Smooth muscle cell (in vitro differentiated cells): Measurements from ENCODE around the gene RPL7L1. TPM values are rescaled to one million over a fixed set of nuclear protein-coding genes. Genes with fewer than 3 reads are reported as not detected.

ENCODE experiments used
- DNase-seq: peaks from one replicate; lab custom pipeline; 2025; ENCODE audit not compliant: unreplicated experiment; lab: John Stamatoyannopoulos, UW
- H2AFZ ChIP-seq: fragments of 200-600 bp; sonication (generic); 2 replicates; pipeline ENCODE4 v1.6.0; 2016; ENCODE audit warnings: antibody characterized with exemption, low read depth, mild to moderate bottlenecking
- H3F3A ChIP-seq: fragments of 200-600 bp; sonication (generic); 2 replicates; pipeline ENCODE4 v1.6.0; 2017; ENCODE audit warnings: antibody characterized with exemption, low read depth
- H3K27ac ChIP-seq: fragments of 200-600 bp; sonication (generic); 2 replicates; pipeline ENCODE4 v1.5.1; 2016; ENCODE audit warnings: low read depth, mild to moderate bottlenecking
- H3K27me3 ChIP-seq: fragments of 200-600 bp; sonication (generic); 2 replicates; pipeline ENCODE4 v1.6.1; 2016; ENCODE audit warnings: low read depth, mild to moderate bottlenecking
- H3K36me3 ChIP-seq: fragments of 200-600 bp; sonication (generic); 2 replicates; pipeline ENCODE4 v1.5.1; 2016; ENCODE audit warnings: low read depth
- H3K4me1 ChIP-seq: fragments of 200-600 bp; sonication (generic); 2 replicates; pipeline ENCODE4 v1.5.1; 2016; ENCODE audit warnings: low read depth
- H3K4me2 ChIP-seq: fragments of 200-600 bp; sonication (generic); 2 replicates; pipeline ENCODE4 v1.6.0; 2016; ENCODE audit warnings: mild to moderate bottlenecking
- H3K4me3 ChIP-seq: fragments of 200-600 bp; sonication (generic); 2 replicates; pipeline ENCODE4 v1.5.1; 2016; ENCODE audit warnings: mild to moderate bottlenecking
- H3K79me2 ChIP-seq: fragments of 200-600 bp; sonication (generic); 2 replicates; pipeline ENCODE4 v1.6.0; 2016; ENCODE audit warnings: low read depth, mild to moderate bottlenecking
- H3K9ac ChIP-seq: fragments of 200-600 bp; sonication (generic); 2 replicates; pipeline ENCODE4 v1.6.0; 2016; ENCODE audit warnings: low read depth
- H3K9me3 ChIP-seq: fragments of 200-600 bp; sonication (generic); replicated peaks from 2 replicates; pipeline ENCODE4 v1.5.1; 2016; ENCODE audit warnings: low read depth
- H4K20me1 ChIP-seq: fragments of 200-600 bp; sonication (generic); 2 replicates; pipeline ENCODE4 v1.6.0; 2016; ENCODE audit warnings: low read depth
- CTCF ChIP-seq: fragments of 200-600 bp; sonication (generic); IDR thresholded peaks from 2 replicates; pipeline ENCODE4 v1.5.1; 2017; ENCODE audit warnings: borderline replicate concordance, mild to moderate bottlenecking, antibody characterized with exemption; ENCODE audit not compliant: insufficient read depth, poor library complexity, severe bottlenecking
- WGBS: methylation state at CpG from one replicate; pipeline ENCODE4 v1.1.7; 2016; ENCODE audit warnings: low lambda C conversion rate; 5-methylcytosine and 5-hydroxymethylcytosine counted together
- polyA plus RNA-seq: library from polyadenylated mRNA; unstranded; fragments of >200 nt; fragmentation: Nextera tagmentation; extraction: Ambion mirVana; gene quantifications from 2 replicates; pipeline ENCODE4 v1.2.1, GENCODE V29; 2016
- total RNA-seq: library from RNA; depleted of rRNA; stranded (reverse); fragments of >200 nt; gene quantifications from 2 replicates; pipeline ENCODE4 v1.2.3, GENCODE V29; 2014

RPL7L1 gene
- total and polyA plus RNA-seq, 2 experiments from 2014 or later: 51.7 to 64.0 TPM

DNA sequence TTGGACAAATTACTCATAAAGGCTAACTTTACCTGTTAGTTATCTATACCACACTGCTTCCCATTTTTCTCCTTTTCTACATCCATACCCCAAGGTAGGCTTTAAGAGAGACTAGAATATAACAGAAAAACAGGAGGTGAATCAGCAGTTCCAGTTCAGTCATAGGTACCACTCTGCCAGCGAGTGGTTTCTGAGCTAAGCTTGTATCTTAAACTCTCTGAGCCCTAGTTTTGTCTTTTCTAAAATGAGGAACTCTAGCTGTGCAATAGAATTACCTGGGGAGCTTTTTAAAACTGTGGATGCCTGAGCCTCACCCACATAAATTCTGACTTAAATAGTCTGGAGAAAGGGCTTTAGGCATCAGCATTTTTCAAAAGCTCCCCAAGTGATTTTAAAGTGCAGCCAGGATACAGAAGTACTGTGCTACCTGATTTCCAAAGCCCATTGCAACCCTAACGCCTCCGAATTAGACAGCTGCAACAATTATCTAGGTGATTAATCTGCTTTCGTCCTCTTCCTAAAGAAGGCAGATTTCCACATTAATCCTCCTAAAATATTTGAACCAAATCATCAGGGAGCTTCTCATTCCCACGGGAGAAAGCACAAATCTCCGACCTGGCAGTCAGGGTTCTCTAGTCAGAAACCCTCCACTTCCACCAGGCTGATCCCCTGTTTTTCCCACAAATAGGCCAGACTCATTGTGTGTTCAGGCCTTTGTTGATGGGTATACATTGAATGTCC lies 37.4 kb upstream of the RPL7L1 start:
- no peak overlapping the region for H3K9ac ChIP-seq

DNA sequence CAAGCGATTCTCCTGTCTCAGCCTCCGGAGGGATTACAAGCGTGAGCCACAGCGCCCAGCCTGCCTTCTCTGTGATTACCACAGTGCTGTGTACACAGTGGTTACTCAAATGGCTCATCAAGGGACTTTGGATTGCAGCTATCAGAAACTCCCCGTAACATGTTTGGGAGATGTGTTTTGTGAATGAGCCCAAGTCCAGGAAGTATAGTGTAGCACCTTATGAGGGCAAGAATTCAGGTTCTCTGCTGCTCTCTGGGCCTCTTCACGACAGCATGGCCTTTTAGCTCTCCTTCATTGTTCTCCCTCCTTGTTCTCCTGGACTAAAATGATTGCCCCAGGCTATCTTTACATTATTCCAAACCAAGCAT lies 34.1 kb upstream of the RPL7L1 start:
- 94% methylated on average over 6 of the region's 6 CpGs for WGBS
- no peaks in the 10 kb centered on the region for H3F3A ChIP-seq
- H4K20me1 ChIP-seq: no peaks in the 10 kb centered on the region
- DNase-seq: no peak
- no peaks in the 10 kb centered on the region for H3K27me3 ChIP-seq
- no peaks in the 10 kb centered on the region for H3K4me1 ChIP-seq
- H3K27ac ChIP-seq: no peak overlapping the region
- no peaks in the 10 kb centered on the region for H3K36me3 ChIP-seq
- H3K9me3 ChIP-seq: no peaks in the 10 kb centered on the region
- no peak overlapping the region for H3K4me3 ChIP-seq
- H3K9ac ChIP-seq: no peak overlapping the region
- H3K4me2 ChIP-seq: no peak overlapping the region
- TF ChIP-seq CTCF: no peak
- no peaks in the 10 kb centered on the region for H3K79me2 ChIP-seq
- no peak overlapping the region for H2AFZ ChIP-seq

More for the DNA sequence above, 37.4 kb upstream of the RPL7L1 start:
- H3K9me3 ChIP-seq: no peaks in the 10 kb centered on the region
- no peak for TF ChIP-seq CTCF
- no peak overlapping the region for H3K4me3 ChIP-seq
- H3K27me3 ChIP-seq: no peaks in the 10 kb centered on the region
- WGBS: 88% methylated on average over 6 of the region's 6 CpGs
- no peak for DNase-seq
- no peaks in the 10 kb centered on the region for H4K20me1 ChIP-seq
- no peak overlapping the region for H3K4me2 ChIP-seq
- no peak overlapping the region for H3K27ac ChIP-seq
- no peak overlapping the region for H2AFZ ChIP-seq
- H3F3A ChIP-seq: no peaks in the 10 kb centered on the region
- H3K4me1 ChIP-seq: no peaks in the 10 kb centered on the region
- no peaks in the 10 kb centered on the region for H3K36me3 ChIP-seq
- no peaks in the 10 kb centered on the region for H3K79me2 ChIP-seq

GRCh38 chr6:42846505-42846904 lies 32.9 kb upstream of the RPL7L1 start:
- WGBS: 87% methylated on average over 2 of the region's 2 CpGs
- no peak for DNase-seq
- H3K4me1 ChIP-seq: no peaks in the 10 kb centered on the region
- no peak overlapping the region for H3K9ac ChIP-seq
- no peak overlapping the region for H3K4me3 ChIP-seq
- TF ChIP-seq CTCF: no peak
- H3K27ac ChIP-seq: no peak overlapping the region
- no peaks in the 10 kb centered on the region for H3K79me2 ChIP-seq
- H2AFZ ChIP-seq: no peak overlapping the region
- no peaks in the 10 kb centered on the region for H3K27me3 ChIP-seq
- H4K20me1 ChIP-seq: no peaks in the 10 kb centered on the region
- no peak overlapping the region for H3K4me2 ChIP-seq
- no peaks in the 10 kb centered on the region for H3F3A ChIP-seq
- H3K9me3 ChIP-seq: no peaks in the 10 kb centered on the region
- no peaks in the 10 kb centered on the region for H3K36me3 ChIP-seq

- no peak for TF ChIP-seq CTCF
- no peak overlapping the region for H3K27ac ChIP-seq
- H3K36me3 ChIP-seq: no peaks in the 10 kb centered on the region
- H2AFZ ChIP-seq: no peak overlapping the region
- no peaks in the 10 kb centered on the region for H3F3A ChIP-seq
- no peaks in the 10 kb centered on the region for H4K20me1 ChIP-seq
- H3K79me2 ChIP-seq: no peaks in the 10 kb centered on the region
- no peak overlapping the region for H3K4me3 ChIP-seq
- no peaks in the 10 kb centered on the region for H3K9me3 ChIP-seq
- no peak overlapping the region for H3K9ac ChIP-seq
- H3K27me3 ChIP-seq: no peaks in the 10 kb centered on the region
- H3K4me1 ChIP-seq: no peaks in the 10 kb centered on the region
- DNase-seq: no peak
- 94% methylated on average over 4 of the region's 4 CpGs for WGBS
- H3K4me2 ChIP-seq: no peak overlapping the region
Measured at GRCh38 chr6:42848700-42849099, 30.7 kb upstream of the RPL7L1 start.
